Activated CD4-positive, alpha-beta memory T cell treated with anti-CD3 and anti-CD28 coated beads for 36 hours (primary cell): ENCODE data around the gene CDC25A. TPM values are rescaled to one million over a fixed set of nuclear protein-coding genes. Genes with fewer than 3 reads are reported as not detected.
"Not testable (repeated sequence)": the region's sequence is repeated elsewhere in the genome, so short reads cannot be mapped to it uniquely, and the experiment has no call there.

Source experiments
- CTCF ChIA-PET: fragments of 350-600 bp; sonication (Branson Sonifier 250); formaldehyde crosslinking; loops from one replicate; lab custom pipeline; 2021; ENCODE audit warnings: antibody characterized with exemption, inconsistent platforms; lab: Charles Lee
- POLR2A ChIA-PET: fragments of 350-600 bp; sonication (Branson Sonifier 250); formaldehyde crosslinking; loops from one replicate; lab custom pipeline; 2021; ENCODE audit warnings: antibody characterized with exemption; lab: Charles Lee
- DNase-seq: peaks from one replicate; pipeline ENCODE4 v3.0.0-alpha.2; 2020
- H3K27ac Mint-ChIP-seq: one replicate; pipeline ENCODE4 v1.8.0; 2021; ENCODE audit warnings: mixed read lengths
- H3K27me3 Mint-ChIP-seq: one replicate; pipeline ENCODE4 v1.8.0; 2021; ENCODE audit warnings: mixed read lengths
- H3K36me3 Mint-ChIP-seq: one replicate; pipeline ENCODE4 v1.8.0; 2021; ENCODE audit warnings: mixed read lengths
- H3K4me1 Mint-ChIP-seq: one replicate; pipeline ENCODE4 v1.8.0; 2021; ENCODE audit warnings: low read depth, mixed read lengths
- H3K4me3 Mint-ChIP-seq: one replicate; pipeline ENCODE4 v1.8.0; 2021; ENCODE audit warnings: mild to moderate bottlenecking, mixed read lengths
- H3K9me3 Mint-ChIP-seq: one replicate; pipeline ENCODE4 v1.8.0; 2021; ENCODE audit warnings: mixed read lengths
- intact Hi-C: fragments of 100-400 bp; cut with micrococcal nuclease; formaldehyde crosslinking; loops from one replicate; pipeline ENCODE4 v1.15.1; 2023
- microRNA-seq: library from miRNA; unstranded; fragments of <30 nt; microRNA quantifications from one replicate; pipeline ENCODE4 v1.2.0, GENCODE V29; 2022; ENCODE audit warnings: borderline number of aligned reads, borderline microRNAs expressed, borderline replicate concordance
- total RNA-seq, 2 experiments: library from RNA; stranded (reverse); gene quantifications; one replicate each; pipeline ENCODE4 v1.2.3, GENCODE V29; 2021

Gene CDC25A
- total RNA-seq, 2 experiments from 2014 or later: 33.7 to 36.8 TPM

DNA sequence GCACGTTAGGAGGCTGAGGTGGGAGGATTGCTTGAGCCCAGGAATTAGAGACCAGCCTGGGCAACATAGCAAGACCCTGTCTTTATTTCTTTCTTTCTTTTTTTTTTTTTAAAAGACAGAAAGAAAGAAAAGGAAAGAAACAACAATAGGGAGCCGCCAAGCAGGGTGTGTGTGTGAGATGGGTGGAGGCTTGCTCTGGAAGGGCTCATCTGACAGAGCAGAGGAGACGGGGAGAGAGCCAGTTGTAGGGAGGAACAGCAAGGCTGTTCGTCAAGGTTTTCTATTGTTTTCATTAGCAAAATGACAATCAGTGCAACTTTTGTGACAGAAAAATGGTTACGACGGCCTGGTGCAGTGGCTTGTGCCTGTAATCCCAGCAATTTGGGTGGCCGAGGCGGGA, 69.3 kb downstream of the CDC25A start:
- no peak for DNase-seq
- Mint-ChIP-seq H3K36me3 (no peaks in the 10 kb centered on the region), H3K4me3 (no peak overlapping the region), H3K9me3 (no peaks in the 10 kb centered on the region), H3K27ac (no peak overlapping the region), H3K4me1 (no peaks in the 10 kb centered on the region), H3K27me3 (no peaks in the 10 kb centered on the region)
- CTCF ChIA-PET: no interaction called here
- POLR2A ChIA-PET: no interaction called here
- intact Hi-C loops: no loop called here

DNA sequence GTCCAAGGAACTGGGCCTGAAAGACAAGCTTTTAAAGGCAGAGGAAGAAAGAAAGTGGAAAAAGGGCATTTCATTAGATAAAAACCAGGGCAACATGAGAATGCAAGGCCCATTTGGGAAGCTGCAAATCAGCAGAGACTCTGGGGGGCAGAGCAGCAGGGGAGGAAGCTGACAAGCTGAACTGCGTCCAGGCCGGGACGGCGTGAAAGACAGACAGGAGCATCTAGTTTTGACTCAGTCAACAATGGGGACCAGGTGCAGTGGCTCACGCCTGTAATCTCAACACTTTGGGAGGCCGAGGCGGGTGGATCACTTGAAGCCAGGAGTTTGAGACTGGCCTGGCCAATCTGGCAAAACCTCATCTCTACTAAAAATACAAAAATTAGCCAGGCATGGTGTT, 69.9 kb downstream of the CDC25A start:
- CTCF ChIA-PET: no interaction called here

DNA sequence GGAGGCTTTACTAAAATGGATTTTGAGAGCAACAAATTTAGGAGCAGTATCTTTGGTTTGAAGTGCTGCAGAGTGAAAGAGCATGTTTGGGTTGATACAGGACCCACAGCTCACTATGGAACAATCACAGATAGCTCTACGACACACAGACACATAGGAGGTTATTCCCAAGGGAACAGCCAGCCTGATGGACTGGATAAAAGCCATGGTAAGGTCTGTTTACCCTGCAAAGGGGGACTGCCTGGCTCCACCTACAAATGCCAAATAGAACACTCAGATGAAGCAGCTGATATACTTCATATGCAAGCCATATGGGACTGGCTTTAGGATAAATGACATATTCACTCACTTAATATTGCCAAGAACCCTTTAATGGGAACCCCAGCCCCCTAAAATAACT, 75.4 kb downstream of the CDC25A start:
- intact Hi-C loops: loop anchor here (2.0 kb wide), 1 partner anchor 24 kb away; no protein-coding TSS in a partner anchor
- no peak for DNase-seq
- peaks cover 9% of the 10 kb centered on the region for H3K4me1 Mint-ChIP-seq
- ChIA-PET POLR2A (interaction anchor here (1.0 to 1.2 kb wide), 2 partner anchors 24 to 287 kb away, joined by 4 read pairs; no protein-coding TSS in a partner anchor), CTCF (interaction anchor here (1.0 to 1.2 kb wide), 2 partner anchors 12 to 45 kb away, joined by 3 read pairs; no protein-coding TSS in a partner anchor)
- peak overlapping the region; percentile 28 for H3K27ac Mint-ChIP-seq
- no peaks in the 10 kb centered on the region for H3K27me3 Mint-ChIP-seq
- peaks cover 6% of the 10 kb centered on the region for H3K9me3 Mint-ChIP-seq
- no peak overlapping the region for H3K4me3 Mint-ChIP-seq
- H3K36me3 Mint-ChIP-seq: no peaks in the 10 kb centered on the region

More for the DNA sequence above, 69.9 kb downstream of the CDC25A start:
- Mint-ChIP-seq H3K27me3 (no peaks in the 10 kb centered on the region), H3K4me1 (no peaks in the 10 kb centered on the region), H3K36me3 (no peaks in the 10 kb centered on the region), H3K4me3 (no peak overlapping the region), H3K27ac (no peak overlapping the region), H3K9me3 (no peaks in the 10 kb centered on the region)
- intact Hi-C loops: no loop called here
- no peak for DNase-seq
- POLR2A ChIA-PET: no interaction called here

DNA sequence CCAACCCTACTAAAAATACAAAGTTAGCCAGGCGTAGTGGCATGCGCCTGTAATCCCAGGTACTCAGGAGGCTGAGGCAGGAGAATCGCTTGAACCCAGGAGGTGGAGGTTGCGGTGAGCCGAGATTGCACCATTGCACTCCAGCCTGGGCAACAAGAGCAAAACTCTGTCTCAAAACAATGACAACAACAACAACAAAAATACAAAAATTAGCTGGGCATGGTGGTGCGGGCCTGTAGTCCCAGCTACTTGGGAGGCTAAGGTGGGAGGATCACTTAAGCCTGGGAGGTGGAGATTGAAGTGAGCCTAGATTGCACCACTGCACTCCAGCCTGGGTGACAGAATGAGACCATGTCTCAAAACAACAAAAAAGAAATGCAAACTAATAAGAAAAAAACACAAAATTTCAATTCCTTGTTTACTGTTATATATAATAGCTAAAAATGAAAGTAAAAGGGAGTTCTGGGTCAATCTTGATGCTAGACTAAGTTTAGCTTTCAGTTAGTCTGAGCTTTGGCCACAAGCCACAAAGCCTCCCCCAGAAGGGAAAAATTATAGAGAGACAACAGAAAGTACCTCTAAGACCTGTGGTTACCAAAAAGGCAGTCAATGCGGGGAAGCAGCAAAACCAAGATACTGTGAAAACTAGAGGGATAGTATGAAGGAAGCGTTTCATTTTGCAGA, 76.0 kb downstream of the CDC25A start:
- H3K4me3 Mint-ChIP-seq, H3K4me1 Mint-ChIP-seq, H3K27me3 Mint-ChIP-seq, H3K36me3 Mint-ChIP-seq, H3K9me3 Mint-ChIP-seq: not testable (repeated sequence)
- ChIA-PET POLR2A (interaction anchor here (1.2 kb wide), 1 partner anchor 287 kb away, joined by 4 read pairs; no protein-coding TSS in a partner anchor), CTCF (interaction anchor here (1.0 kb wide), 1 partner anchor 45 kb away, joined by 3 read pairs; no protein-coding TSS in a partner anchor)
- peak overlapping the region; percentile 28 for H3K27ac Mint-ChIP-seq
- peak; percentile 70 for DNase-seq
- intact Hi-C loops: loop anchor here (2.0 kb wide), 1 partner anchor 23 kb away; no protein-coding TSS in a partner anchor

- Mint-ChIP-seq H3K27me3 (no peaks in the 10 kb centered on the region), H3K4me3 (no peak overlapping the region), H3K36me3 (no peaks in the 10 kb centered on the region), H3K4me1 (peaks cover 9% of the 10 kb centered on the region), H3K9me3 (peaks cover 6% of the 10 kb centered on the region), H3K27ac (no peak overlapping the region)
- CTCF ChIA-PET: no interaction called here
- intact Hi-C loops: no loop called here
- POLR2A ChIA-PET: no interaction called here
- no peak for DNase-seq
These were observed 77.8 kb downstream of the CDC25A start for GRCh38 chr3:48110463-48110862.

- Mint-ChIP-seq H3K9me3 (peaks cover 6% of the 10 kb centered on the region), H3K4me1 (no peaks in the 10 kb centered on the region), H3K4me3 (no peak overlapping the region), H3K27me3 (no peaks in the 10 kb centered on the region), H3K36me3 (no peaks in the 10 kb centered on the region), H3K27ac (no peak overlapping the region)
- CTCF ChIA-PET: interaction anchor here (2.0 kb wide), 1 partner anchor 118 kb away, joined by 5 read pairs; no protein-coding TSS in a partner anchor
- DNase-seq: no peak
- intact Hi-C loops: no loop called here
- POLR2A ChIA-PET: no interaction called here
These were observed 81.0 kb downstream of the CDC25A start for GRCh38 chr3:48107227-48107626.

Small RNAs within 50 kb of the gene (microRNA-seq; reads per million reads assigned to microRNA genes)
- gene MIR4443: 13.0 reads per million, percentile 36 among the genes with 10 or more reads in this experiment

Other genes with a start within 250 kb of the CDC25A start
- gene MAP4, start 172.0 kb downstream of the CDC25A start, total RNA-seq: 100 to 1,000 TPM; 114 to 116 TPM
- not detected for gene CAMP, start 35.1 kb upstream of the CDC25A start, total RNA-seq
- 10 to 100 TPM; 28.0 to 31.4 TPM for gene ZNF589, start 52.7 kb upstream of the CDC25A start, total RNA-seq
- 10 to 100 TPM; 24.7 to 31.4 TPM for gene NME6, start 113.0 kb upstream of the CDC25A start, total RNA-seq
- gene SPINK8, start 145.2 kb upstream of the CDC25A start, total RNA-seq: not detected
- not detected for gene FBXW12, start 183.8 kb upstream of the CDC25A start, total RNA-seq
- 1 to 10 TPM; 3.2 to 3.8 TPM for gene PLXNB1, start 241.7 kb upstream of the CDC25A start, total RNA-seq